ENCODE results near the gene SYNRG.

Gene SYNRG

GRCh38 chr17:37475731-37476420, 133.3 kb downstream of the SYNRG start:
- peaks cover 29% of the 10 kb centered on the region for H3K36me3 ChIP-seq (replicated peaks)
- no peaks in the 10 kb centered on the region for H3K27me3 ChIP-seq (replicated peaks)
- no peak for DNase-seq
- H3K27ac ChIP-seq, result peak overlapping the region; percentile 42
- no peak for TF ChIP-seq CTCF (IDR thresholded peaks at IDR 0.05; ENCODE audit: low read depth, low read length, missing control alignments)
- in situ Hi-C loops (cut with HindIII; ENCODE audit: low pct_ligation_motif_present, low sequenced_read_pairs), result no loop called here
- no peak overlapping the region for H3K4me3 ChIP-seq (ENCODE audit: low read depth, low read length)

- no peak overlapping the region for H3K4me3 ChIP-seq (ENCODE audit: low read depth, low read length)
- no peak for DNase-seq
- in situ Hi-C loops (cut with HindIII; ENCODE audit: low pct_ligation_motif_present, low sequenced_read_pairs), result no loop called here
- no peak overlapping the region for H3K27ac ChIP-seq
- H3K27me3 ChIP-seq (replicated peaks), result no peaks in the 10 kb centered on the region
- peaks cover 40% of the 10 kb centered on the region for H3K36me3 ChIP-seq (replicated peaks)
- no peak for TF ChIP-seq CTCF (IDR thresholded peaks at IDR 0.05; ENCODE audit: low read depth, low read length, missing control alignments)
Measured at GRCh38 chr17:37470181-37470580, 139.0 kb downstream of the SYNRG start.

GRCh38 chr17:37466471-37466870, 142.7 kb downstream of the SYNRG start:
- no peak overlapping the region for H3K4me3 ChIP-seq (ENCODE audit: low read depth, low read length)
- peaks cover 21% of the 10 kb centered on the region for H3K36me3 ChIP-seq (replicated peaks)
- no peaks in the 10 kb centered on the region for H3K27me3 ChIP-seq (replicated peaks)
- in situ Hi-C loops (cut with HindIII; ENCODE audit: low pct_ligation_motif_present, low sequenced_read_pairs), result no loop called here
- DNase-seq, result no peak
- H3K27ac ChIP-seq, result no peak overlapping the region
- no peak for TF ChIP-seq CTCF (IDR thresholded peaks at IDR 0.05; ENCODE audit: low read depth, low read length, missing control alignments)

- DNase-seq, result peak; percentile 78
- H3K27me3 ChIP-seq (replicated peaks), result no peaks in the 10 kb centered on the region
- no peak overlapping the region for H3K4me3 ChIP-seq (ENCODE audit: low read depth, low read length)
- TF ChIP-seq CTCF (IDR thresholded peaks at IDR 0.05; ENCODE audit: low read depth, low read length, missing control alignments), result no peak
- H3K36me3 ChIP-seq (replicated peaks), result peaks cover 11% of the 10 kb centered on the region
- peak overlapping the region; percentile 49 for H3K27ac ChIP-seq
- in situ Hi-C loops (cut with HindIII; ENCODE audit: low pct_ligation_motif_present, low sequenced_read_pairs), result no loop called here
Measured at GRCh38 chr17:37465069-37465616, 144.1 kb downstream of the SYNRG start.
